ENCODE data around the gene CD33. TPM values are rescaled to one million over a fixed set of nuclear protein-coding genes. Genes with fewer than 3 reads are reported as not detected.

Gene CD33
- total and polyA plus RNA-seq, 10 donors, result 9.6 to 77.8 (median 54.7) TPM

- intact Hi-C loops (cut with DNase I; ENCODE audit: low total_unique reads), result no loop called here
- Histone ChIP-seq H3K36me3 (no peaks in the 10 kb centered on the region), H3K27ac (no peak overlapping the region), H3K4me3 (no peak overlapping the region), H3K27me3 (replicated peaks in 1 of 7) (peaks cover 0 to 41% (median 0%) of the 10 kb centered on the region in 7 donors), H3K9me3 (no peaks in the 10 kb centered on the region), H3K4me1 (peaks cover 0 to 17% (median 6%) of the 10 kb centered on the region in 6 donors)
- TF ChIP-seq POLR2A (IDR thresholded peaks at IDR 0.05) (no peak), POLR2AphosphoS5 (IDR thresholded peaks at IDR 0.05) (no peak)
- WGBS, 5 donors, result 18 to 32% (median 24%) methylated on average over 6 of the region's 6 CpGs
- no peak for DNase-seq
Observed at GRCh38 chr19:51258165-51259160, 33.6 kb downstream of the CD33 start.

GRCh38 chr19:51259348-51260245, 34.7 kb downstream of the CD33 start:
- no peak overlapping the region for H3K4me3 ChIP-seq
- TF ChIP-seq CTCF (IDR thresholded peaks at IDR 0.05 in 8 of 11, conservative IDR thresholded peaks at IDR 0.05 in 3 of 11) (peak in 10 of 11 experiments; percentile 17 to 58 (median 50)), POLR2AphosphoS5 (IDR thresholded peaks at IDR 0.05) (no peak), POLR2A (IDR thresholded peaks at IDR 0.05) (no peak)
- no peak for DNase-seq
- peaks cover 0 to 45% (median 0%) of the 10 kb centered on the region in 7 donors for H3K27me3 ChIP-seq (replicated peaks in 1 of 7)
- H3K9me3 ChIP-seq, result no peaks in the 10 kb centered on the region
- H3K4me1 ChIP-seq, result peaks cover 0 to 17% (median 6%) of the 10 kb centered on the region in 6 donors
- no peak overlapping the region for H3K27ac ChIP-seq
- no peaks in the 10 kb centered on the region for H3K36me3 ChIP-seq
- intact Hi-C loops (cut with DNase I; ENCODE audit: low total_unique reads), result no loop called here
- WGBS, 5 donors, result 25 to 29% (median 27%) methylated on average over 5 of the region's 5 CpGs

- TF ChIP-seq POLR2AphosphoS5 (IDR thresholded peaks at IDR 0.05) (no peak), POLR2A (IDR thresholded peaks at IDR 0.05) (no peak)
- intact Hi-C loops (cut with DNase I; ENCODE audit: low total_unique reads), result no loop called here
- Histone ChIP-seq H3K4me1 (peaks cover 0 to 6% (median 0%) of the 10 kb centered on the region in 6 donors), H3K9me3 (no peaks in the 10 kb centered on the region), H3K36me3 (no peaks in the 10 kb centered on the region), H3K27ac (no peak overlapping the region), H3K27me3 (replicated peaks in 1 of 7) (peaks cover 0 to 46% (median 0%) of the 10 kb centered on the region in 7 donors), H3K4me3 (no peak overlapping the region)
- 62 to 88% (median 75%) methylated on average over 4 of the region's 4 CpGs for WGBS, 5 donors
- DNase-seq, result no peak
Observed at GRCh38 chr19:51263808-51264207, 38.9 kb downstream of the CD33 start.

- Histone ChIP-seq H3K9me3 (no peaks in the 10 kb centered on the region), H3K36me3 (no peaks in the 10 kb centered on the region), H3K27ac (no peak overlapping the region), H3K4me3 (no peak overlapping the region), H3K4me1 (peaks cover 0 to 11% (median 0%) of the 10 kb centered on the region in 6 donors), H3K27me3 (replicated peaks in 1 of 7) (peaks cover 0 to 10% (median 0%) of the 10 kb centered on the region in 7 donors)
- WGBS, 5 donors, result 62 to 80% (median 66%) methylated on average over 16 to 26 of the region's 26 CpGs
- intact Hi-C loops (cut with DNase I; ENCODE audit: low total_unique reads), result no loop called here
- no peak for DNase-seq
- TF ChIP-seq POLR2A (IDR thresholded peaks at IDR 0.05) (no peak), POLR2AphosphoS5 (IDR thresholded peaks at IDR 0.05) (no peak), CTCF (IDR thresholded peaks at IDR 0.05 in 8 of 11, conservative IDR thresholded peaks at IDR 0.05 in 3 of 11) (no peak)
Observed at GRCh38 chr19:51271067-51271466, 46.2 kb downstream of the CD33 start.
